ENCODE measurements around the gene CENPM. TPM values are rescaled to one million over a fixed set of nuclear protein-coding genes. Genes with fewer than 3 reads are reported as not detected.

Gene CENPM
- polyA plus RNA-seq, 1 of the 3 experiments (the other 2 are of a cell fraction): 15.6 TPM

GRCh38 chr22:41929418-41929810, 17.5 kb downstream of the CENPM start:
- no peaks in the 10 kb centered on the region; a peak in 1 of 4 replicates for H3K4me1 ChIP-seq (ENCODE audit: control insufficient read depth in 1 of 2, insufficient read depth in 2 of 2, low read depth in 1 of 2, low read length in 1 of 2)
- DNase-seq: no peak
- no peaks in the 10 kb centered on the region for H3K9me3 ChIP-seq
- no peaks in the 10 kb centered on the region for H3K9me2 ChIP-seq
- no peak overlapping the region for H3K9ac ChIP-seq
- no peak overlapping the region for H3K4me3 ChIP-seq (ENCODE audit: low read depth in 2 of 2, low read length in 1 of 2)
- no peak overlapping the region for H3K27ac ChIP-seq (ENCODE audit: low read depth in 2 of 2, low read length in 1 of 2)
- POLR2A ChIA-PET: no interaction called here
- no CpG with 5 or more reads among the region's 8 CpGs for WGBS (ENCODE audit: low lambda C conversion rate)
- TF ChIP-seq NFIC (IDR thresholded peaks at IDR 0.05; ENCODE audit: borderline replicate concordance): no peak
- TF ChIP-seq SMC3 (IDR thresholded peaks at IDR 0.05; ENCODE audit: low read depth, low read length): no peak
- TF ChIP-seq IRF3 (IDR thresholded peaks at IDR 0.05; ENCODE audit: low read depth, low read length): no peak
- TF ChIP-seq FOSL2 (IDR thresholded peaks at IDR 0.05; ENCODE audit: borderline replicate concordance, low read depth): no peak
- TF ChIP-seq USF1 (IDR thresholded peaks at IDR 0.05; ENCODE audit: borderline replicate concordance, low read depth): no peak
- no peak for TF ChIP-seq JUND (IDR thresholded peaks at IDR 0.05)
- no peak for TF ChIP-seq CHD2 (IDR thresholded peaks at IDR 0.05; ENCODE audit: low read length, partially characterized antibody)
- no peak for TF ChIP-seq MAX (IDR thresholded peaks at IDR 0.05; ENCODE audit: low read depth)
- no peak for TF ChIP-seq REST (IDR thresholded peaks at IDR 0.05; ENCODE audit: low read depth, low read length)
- no peak for TF ChIP-seq RXRA (IDR thresholded peaks at IDR 0.05; ENCODE audit: borderline replicate concordance, low read depth)
- TF ChIP-seq YY1 (IDR thresholded peaks at IDR 0.05; ENCODE audit: low read depth): no peak
- TF ChIP-seq RFX5 (IDR thresholded peaks at IDR 0.05; ENCODE audit: low read length): no peak
- no peak for TF ChIP-seq CTCF (IDR thresholded peaks at IDR 0.05)
- H4K20me1 ChIP-seq (ENCODE audit: insufficient read depth): no peaks in the 10 kb centered on the region
- H3K36me3 ChIP-seq (replicated peaks in 1 of 2; ENCODE audit: control insufficient read depth in 1 of 2, insufficient read depth in 2 of 2, low read length in 1 of 2): no peaks in the 10 kb centered on the region
- H3K4me2 ChIP-seq: no peak overlapping the region
- H3K79me2 ChIP-seq (ENCODE audit: insufficient read depth): no peaks in the 10 kb centered on the region
- no peaks in the 10 kb centered on the region for H3K27me3 ChIP-seq (ENCODE audit: insufficient read depth)
- H2AFZ ChIP-seq (ENCODE audit: low read depth): no peak overlapping the region
- CTCF ChIA-PET: no interaction called here
- no peaks in the 10 kb centered on the region for H3F3A ChIP-seq (replicated peaks; ENCODE audit: insufficient read depth)
